Smooth muscle cell (in vitro differentiated cells): ENCODE measurements around the gene RASAL1. TPM values are rescaled to one million over a fixed set of nuclear protein-coding genes. Genes with fewer than 3 reads are reported as not detected.

Experiments used
- DNase-seq: peaks from one replicate; lab custom pipeline; 2025; ENCODE audit not compliant: unreplicated experiment; lab: John Stamatoyannopoulos, UW
- H2AFZ ChIP-seq: fragments of 200-600 bp; sonication (generic); 2 replicates; pipeline ENCODE4 v1.6.0; 2016; ENCODE audit warnings: antibody characterized with exemption, low read depth, mild to moderate bottlenecking
- H3F3A ChIP-seq: fragments of 200-600 bp; sonication (generic); 2 replicates; pipeline ENCODE4 v1.6.0; 2017; ENCODE audit warnings: antibody characterized with exemption, low read depth
- H3K27ac ChIP-seq: fragments of 200-600 bp; sonication (generic); 2 replicates; pipeline ENCODE4 v1.5.1; 2016; ENCODE audit warnings: low read depth, mild to moderate bottlenecking
- H3K27me3 ChIP-seq: fragments of 200-600 bp; sonication (generic); 2 replicates; pipeline ENCODE4 v1.6.1; 2016; ENCODE audit warnings: low read depth, mild to moderate bottlenecking
- H3K36me3 ChIP-seq: fragments of 200-600 bp; sonication (generic); 2 replicates; pipeline ENCODE4 v1.5.1; 2016; ENCODE audit warnings: low read depth
- H3K4me1 ChIP-seq: fragments of 200-600 bp; sonication (generic); 2 replicates; pipeline ENCODE4 v1.5.1; 2016; ENCODE audit warnings: low read depth
- H3K4me2 ChIP-seq: fragments of 200-600 bp; sonication (generic); 2 replicates; pipeline ENCODE4 v1.6.0; 2016; ENCODE audit warnings: mild to moderate bottlenecking
- H3K4me3 ChIP-seq: fragments of 200-600 bp; sonication (generic); 2 replicates; pipeline ENCODE4 v1.5.1; 2016; ENCODE audit warnings: mild to moderate bottlenecking
- H3K79me2 ChIP-seq: fragments of 200-600 bp; sonication (generic); 2 replicates; pipeline ENCODE4 v1.6.0; 2016; ENCODE audit warnings: low read depth, mild to moderate bottlenecking
- H3K9ac ChIP-seq: fragments of 200-600 bp; sonication (generic); 2 replicates; pipeline ENCODE4 v1.6.0; 2016; ENCODE audit warnings: low read depth
- H3K9me3 ChIP-seq: fragments of 200-600 bp; sonication (generic); replicated peaks from 2 replicates; pipeline ENCODE4 v1.5.1; 2016; ENCODE audit warnings: low read depth
- H4K20me1 ChIP-seq: fragments of 200-600 bp; sonication (generic); 2 replicates; pipeline ENCODE4 v1.6.0; 2016; ENCODE audit warnings: low read depth
- CTCF ChIP-seq: fragments of 200-600 bp; sonication (generic); IDR thresholded peaks from 2 replicates; pipeline ENCODE4 v1.5.1; 2017; ENCODE audit warnings: borderline replicate concordance, mild to moderate bottlenecking, antibody characterized with exemption; ENCODE audit not compliant: insufficient read depth, poor library complexity, severe bottlenecking
- WGBS: methylation state at CpG from one replicate; pipeline ENCODE4 v1.1.7; 2016; ENCODE audit warnings: low lambda C conversion rate; 5-methylcytosine and 5-hydroxymethylcytosine counted together
- polyA plus RNA-seq: library from polyadenylated mRNA; unstranded; fragments of >200 nt; fragmentation: Nextera tagmentation; extraction: Ambion mirVana; gene quantifications from 2 replicates; pipeline ENCODE4 v1.2.1, GENCODE V29; 2016
- total RNA-seq: library from RNA; depleted of rRNA; stranded (reverse); fragments of >200 nt; gene quantifications from 2 replicates; pipeline ENCODE4 v1.2.3, GENCODE V29; 2014

Gene RASAL1
- total and polyA plus RNA-seq, 2 experiments from 2014 or later = not detected

- Histone ChIP-seq H4K20me1 (peaks cover 10% of the 10 kb centered on the region), H3K9me3 (no peaks in the 10 kb centered on the region), H3K36me3 (no peaks in the 10 kb centered on the region), H3K9ac (no peak overlapping the region), H2AFZ (no peak overlapping the region), H3F3A (no peaks in the 10 kb centered on the region), H3K4me1 (peaks cover 9% of the 10 kb centered on the region), H3K79me2 (no peaks in the 10 kb centered on the region), H3K27ac (no peak overlapping the region), H3K4me3 (no peak overlapping the region), H3K4me2 (no peak overlapping the region), H3K27me3 (peaks cover 29% of the 10 kb centered on the region)
- WGBS = 98% methylated on average over 22 of the region's 26 CpGs
- no peak for TF ChIP-seq CTCF
- DNase-seq = no peak
Measured at GRCh38 chr12:113158439-113159203, 23.1 kb upstream of the RASAL1 start.

GRCh38 chr12:113157218-113157859, 21.8 kb upstream of the RASAL1 start:
- no peak for TF ChIP-seq CTCF
- H3K9ac ChIP-seq = no peak overlapping the region
- H3K36me3 ChIP-seq = no peaks in the 10 kb centered on the region
- H3K4me3 ChIP-seq = no peak overlapping the region
- no peak overlapping the region for H2AFZ ChIP-seq
- H3K9me3 ChIP-seq = no peaks in the 10 kb centered on the region
- peaks cover 13% of the 10 kb centered on the region for H3K4me1 ChIP-seq
- no peak for DNase-seq
- no peak overlapping the region for H3K27ac ChIP-seq
- H3K4me2 ChIP-seq = no peak overlapping the region
- H3K27me3 ChIP-seq = peaks cover 42% of the 10 kb centered on the region
- 97% methylated on average over 12 of the region's 12 CpGs for WGBS
- H3F3A ChIP-seq = no peaks in the 10 kb centered on the region
- H3K79me2 ChIP-seq = no peaks in the 10 kb centered on the region
- H4K20me1 ChIP-seq = peaks cover 6% of the 10 kb centered on the region

GRCh38 chr12:113155646-113156045, 20.1 kb upstream of the RASAL1 start:
- no peaks in the 10 kb centered on the region for H3F3A ChIP-seq
- DNase-seq = no peak
- H3K9me3 ChIP-seq = no peaks in the 10 kb centered on the region
- H2AFZ ChIP-seq = no peak overlapping the region
- H3K9ac ChIP-seq = no peak overlapping the region
- TF ChIP-seq CTCF = no peak
- WGBS = 83% methylated on average over 7 of the region's 7 CpGs
- H4K20me1 ChIP-seq = no peaks in the 10 kb centered on the region
- peaks cover 7% of the 10 kb centered on the region for H3K4me1 ChIP-seq
- no peak overlapping the region for H3K4me3 ChIP-seq
- no peak overlapping the region for H3K4me2 ChIP-seq
- no peaks in the 10 kb centered on the region for H3K79me2 ChIP-seq
- no peaks in the 10 kb centered on the region for H3K36me3 ChIP-seq
- H3K27me3 ChIP-seq = peaks cover 56% of the 10 kb centered on the region
- H3K27ac ChIP-seq = no peak overlapping the region
